ENCODE data around the gene UNC5CL. TPM values are rescaled to one million over a fixed set of nuclear protein-coding genes. Genes with fewer than 3 reads are reported as not detected.

Gene UNC5CL
- total RNA-seq, 1 experiment from 2014 or later, result 0.81 TPM

GRCh38 chr6:41038205-41038604 is 816 bp downstream of the UNC5CL start:
- no peaks in the 10 kb centered on the region for H3K36me3 Mint-ChIP-seq (ENCODE audit: insufficient read depth in 1 of 3, low read depth in 3 of 3)
- no peak overlapping the region for H2BK15ac ChIP-seq (ENCODE audit: low read depth, low read length)
- no peaks in the 10 kb centered on the region; the same call in 1 of the 2 replicates for H3K27me3 Mint-ChIP-seq (ENCODE audit: low read depth)
- no peaks in the 10 kb centered on the region for H3K23me2 ChIP-seq (ENCODE audit: insufficient read length, low read depth, low read length, poor library complexity, severe bottlenecking)
- H2BK20ac ChIP-seq (ENCODE audit: low read depth, low read length, poor library complexity, severe bottlenecking), result no peak overlapping the region
- H3K9me3 ChIP-seq (ENCODE audit: control insufficient read depth, low read depth, low read length), result no peaks in the 10 kb centered on the region
- H2AFZ ChIP-seq (ENCODE audit: low read length), result no peak overlapping the region
- H3K14ac ChIP-seq (ENCODE audit: insufficient read depth, low read length), result no peak overlapping the region
- no peaks in the 10 kb centered on the region for H3K4me1 ChIP-seq (ENCODE audit: insufficient read depth, low read length)
- no peaks in the 10 kb centered on the region; a peak in 1 of 5 replicates for H3K9me3 Mint-ChIP-seq
- H2BK5ac ChIP-seq (ENCODE audit: insufficient read length, low read length), result no peak overlapping the region
- H2AK5ac ChIP-seq (ENCODE audit: insufficient read length, low read length), result no peak overlapping the region
- H3K27ac ChIP-seq (ENCODE audit: insufficient read length, low read depth, low read length), result no peak overlapping the region
- H3K79me2 ChIP-seq (ENCODE audit: insufficient read depth, low read length), result no peaks in the 10 kb centered on the region
- H3T11ph ChIP-seq (ENCODE audit: low read length), result no peak overlapping the region
- no peak overlapping the region for H3K23ac ChIP-seq (ENCODE audit: insufficient read length, low read depth, low read length)
- H3K4me2 ChIP-seq (ENCODE audit: insufficient read depth, insufficient read length, low read length), result no peak overlapping the region
- no peak overlapping the region for H3K18ac ChIP-seq (ENCODE audit: insufficient read length, low read depth, low read length)
- H3K27ac Mint-ChIP-seq, result no peak overlapping the region
- H3K27me3 ChIP-seq (ENCODE audit: insufficient read depth, low read length), result no peaks in the 10 kb centered on the region
- no peak overlapping the region for H4K5ac ChIP-seq (ENCODE audit: insufficient read length, low read depth, low read length)
- H3K4me3 Mint-ChIP-seq, result no peak overlapping the region; a peak in 1 of 5 replicates
- H4K20me1 ChIP-seq (ENCODE audit: control insufficient read depth, insufficient read depth, insufficient read length), result no peaks in the 10 kb centered on the region
- no peak overlapping the region for H2BK120ac ChIP-seq (ENCODE audit: low read depth, low read length, poor library complexity, severe bottlenecking)
- peaks cover 12 to 13% of the 10 kb centered on the region in 2 experiments for H3K4me1 Mint-ChIP-seq
- H2BK12ac ChIP-seq (ENCODE audit: insufficient read length, low read depth, low read length), result no peak overlapping the region
- H3K56ac ChIP-seq (ENCODE audit: insufficient read length, low read depth, low read length), result no peak overlapping the region
- no peak overlapping the region for H4K91ac ChIP-seq (ENCODE audit: insufficient read length, low read depth, low read length)
- H3K4ac ChIP-seq (ENCODE audit: low read depth, low read length), result no peak overlapping the region
- no CpG with 5 or more reads among the region's 3 CpGs for WGBS (ENCODE audit: extremely low coverage, insufficient read length, low lambda C conversion rate)
- no peak for TF ChIP-seq CTCF (conservative IDR thresholded peaks at IDR 0.05)
- no peak for DNase-seq
- no peak overlapping the region for H4K8ac ChIP-seq (replicated peaks; ENCODE audit: insufficient read length, low read depth, low read length)
- H3K79me1 ChIP-seq (ENCODE audit: insufficient read depth, low read depth, low read length, poor library complexity, severe bottlenecking), result no peaks in the 10 kb centered on the region
- H3K9ac ChIP-seq (ENCODE audit: extremely low read depth, insufficient read length, low read length), result no peak overlapping the region
